GM20431 (cell line): ENCODE measurements around the gene INMT.

Experiments
- in situ Hi-C: fragments of 300-500 bp; cut with MseI, MboI; formaldehyde crosslinking; loops from one replicate; pipeline ENCODE4 v1.15.0; 2020; ENCODE audit warnings: low sequenced_read_pairs; ENCODE audit not compliant: unreplicated experiment

The INMT gene

GRCh38 chr7:30750010-30750409 is 1.9 kb upstream of the INMT start:
- in situ Hi-C loops, result no loop called here

- in situ Hi-C loops, result no loop called here
These were observed 968 bp upstream of the INMT start for GRCh38 chr7:30750683-30751650.

- in situ Hi-C loops, result no loop called here
These were observed 549 bp downstream of the INMT start for GRCh38 chr7:30752484-30752883.

- in situ Hi-C loops, result no loop called here
These were observed 1.0 kb downstream of the INMT start for GRCh38 chr7:30752979-30753378.

- in situ Hi-C loops, result no loop called here
These were observed 2.5 kb downstream of the INMT start for GRCh38 chr7:30754315-30754877.

- in situ Hi-C loops, result no loop called here
These were observed 3.6 kb downstream of the INMT start for GRCh38 chr7:30755384-30756154.

- in situ Hi-C loops, result no loop called here
These were observed 5.4 kb downstream of the INMT start for GRCh38 chr7:30757342-30757692.

GRCh38 chr7:30760514-30761213 is 8.7 kb downstream of the INMT start:
- in situ Hi-C loops, result no loop called here

GRCh38 chr7:30761214-30762156 is 9.6 kb downstream of the INMT start:
- in situ Hi-C loops, result no loop called here

GRCh38 chr7:30764030-30764975 is 12.4 kb downstream of the INMT start:
- in situ Hi-C loops, result no loop called here

GRCh38 chr7:30765408-30765807 is 13.5 kb downstream of the INMT start:
- in situ Hi-C loops, result no loop called here

GRCh38 chr7:30770845-30771173 is 18.9 kb downstream of the INMT start:
- in situ Hi-C loops, result no loop called here

GRCh38 chr7:30771174-30771879 is 19.4 kb downstream of the INMT start, which contains the start of gene MINDY4:
MINDY4 (plus strand) TSS chr7:30771417; CDS start chr7:30771494, 77 bp downstream.
- in situ Hi-C loops, result no loop called here

- in situ Hi-C loops, result no loop called here
These were observed 20.0 kb downstream of the INMT start for GRCh38 chr7:30771880-30772425.

- in situ Hi-C loops, result no loop called here
These were observed 21.0 kb downstream of the INMT start for GRCh38 chr7:30772984-30773383.

- in situ Hi-C loops, result no loop called here
These were observed 24.1 kb downstream of the INMT start for GRCh38 chr7:30775992-30776391.

- in situ Hi-C loops, result no loop called here
These were observed 25.0 kb downstream of the INMT start for GRCh38 chr7:30776971-30777370.
